HG03159 (cell line): ENCODE results near the gene DNASE1L3.

Experiments used
- ATAC-seq: cut with Tn5 transposase; IDR thresholded peaks from one replicate; pipeline ENCODE4 v1.9.1; 2021; ENCODE audit warnings: mild to moderate bottlenecking, moderate library complexity; ENCODE audit not compliant: unreplicated experiment

DNASE1L3 gene

GRCh38 chr3:58164199-58164879, 46.4 kb downstream of the DNASE1L3 start:
- no peak for ATAC-seq

GRCh38 chr3:58163234-58163633, 47.5 kb downstream of the DNASE1L3 start:
- no peak for ATAC-seq

GRCh38 chr3:58161435-58162398, 49.1 kb downstream of the DNASE1L3 start:
- no peak for ATAC-seq

GRCh38 chr3:58160399-58160798, 50.4 kb downstream of the DNASE1L3 start:
- ATAC-seq: no peak

GRCh38 chr3:58158442-58159153, 52.2 kb downstream of the DNASE1L3 start:
- no peak for ATAC-seq

- ATAC-seq: no peak
Measured at GRCh38 chr3:58157700-58158099, 53.1 kb downstream of the DNASE1L3 start.

GRCh38 chr3:58155838-58156237, 54.9 kb downstream of the DNASE1L3 start:
- ATAC-seq: no peak

GRCh38 chr3:58154626-58155449, 55.9 kb downstream of the DNASE1L3 start:
- ATAC-seq: no peak

- ATAC-seq: no peak
Measured at GRCh38 chr3:58153371-58153770, 57.4 kb downstream of the DNASE1L3 start.

- ATAC-seq: no peak
Measured at GRCh38 chr3:58152225-58153015, 58.4 kb downstream of the DNASE1L3 start.

- no peak for ATAC-seq
Measured at GRCh38 chr3:58151637-58152036, 59.1 kb downstream of the DNASE1L3 start.

- ATAC-seq: no peak
Measured at GRCh38 chr3:58150810-58151199, 60.0 kb downstream of the DNASE1L3 start.

GRCh38 chr3:58150130-58150809, 60.5 kb downstream of the DNASE1L3 start:
- ATAC-seq: no peak

- no peak for ATAC-seq
Measured at GRCh38 chr3:58148049-58148448, 62.7 kb downstream of the DNASE1L3 start.

- ATAC-seq: no peak
Measured at GRCh38 chr3:58144478-58145325, 66.1 kb downstream of the DNASE1L3 start.

GRCh38 chr3:58143417-58144055, 67.2 kb downstream of the DNASE1L3 start:
- ATAC-seq: no peak
